H1 (cell line): ENCODE measurements around the gene DNMT1. TPM values are rescaled to one million over a fixed set of nuclear protein-coding genes. Genes with fewer than 3 reads are reported as not detected.

ENCODE experiments used
- CTCF ChIA-PET: fragments of 300-600 bp; sonication (Branson Sonifier 250); formaldehyde crosslinking; loops from one replicate; lab custom pipeline; 2021; ENCODE audit not compliant: partially characterized antibody; lab: Charles Lee
- POLR2A ChIA-PET: fragments of 300-600 bp; sonication (Branson Sonifier 250); formaldehyde crosslinking; loops from one replicate; lab custom pipeline; 2021; ENCODE audit warnings: inconsistent platforms; ENCODE audit not compliant: partially characterized antibody; lab: Charles Lee
- DNase-seq, 2 experiments: peaks; one replicate each; pipeline versions ENCODE4 v3.0.0 to v3.0.0-alpha.2; 2010 to 2022; ENCODE audit warnings: low spot score in 2 of 2, low read depth in 1 of 2, mixed read lengths in 1 of 2
- FAIRE-seq: peaks from 2 replicates; lab custom pipeline; 2011; peaks lifted over from hg19 to GRCh38; lab: Jason Lieb, UNC
- H2AFZ ChIP-seq: 2 replicates; pipeline ENCODE4 v1.8.1; 2012; ENCODE audit warnings: low read length, inconsistent platforms
- H2AK5ac ChIP-seq: 2 replicates; pipeline ENCODE4 v1.6.1; 2013; ENCODE audit warnings: low read depth, low read length
- H2BK120ac ChIP-seq: replicated peaks from 2 replicates; pipeline ENCODE3; 2013; ENCODE audit warnings: low read depth, low read length, inconsistent platforms
- H2BK12ac ChIP-seq: 2 replicates; pipeline ENCODE4 v1.6.1; 2013; ENCODE audit warnings: low read depth, low read length
- H2BK15ac ChIP-seq: 2 replicates; pipeline ENCODE4 v1.6.1; 2013; ENCODE audit warnings: low read length
- H2BK20ac ChIP-seq: 2 replicates; pipeline ENCODE4 v1.6.1; 2013; ENCODE audit warnings: low read length
- H2BK5ac ChIP-seq: 2 replicates; pipeline ENCODE4 v1.6.1; 2013; ENCODE audit warnings: low read depth, low read length
- H3K14ac ChIP-seq: 2 replicates; pipeline ENCODE4 v1.6.1; 2013; ENCODE audit warnings: inconsistent platforms; ENCODE audit not compliant: insufficient read length
- H3K18ac ChIP-seq: 2 replicates; pipeline ENCODE4 v1.6.1; 2013; ENCODE audit warnings: low read length; ENCODE audit errors: extremely low read depth
- H3K23ac ChIP-seq: 2 replicates; pipeline ENCODE4 v1.6.1; 2013; ENCODE audit warnings: inconsistent platforms; ENCODE audit not compliant: insufficient read length
- H3K23me2 ChIP-seq: 2 replicates; pipeline ENCODE4 v1.6.1; 2013; ENCODE audit warnings: low read depth, low read length
- H3K27ac ChIP-seq: 2 replicates; pipeline ENCODE4 v1.6.1; 2011; ENCODE audit warnings: low read depth, low read length, inconsistent platforms
- H3K27me3 ChIP-seq, 4 experiments: replicated peaks in 1 of 4; 1 replicate in 1 of 4; 2 replicates in 3 of 4; pipeline versions ENCODE4 v1.6.1 to v1.8.1; 2011 to 2013; ENCODE audit warnings: low read length in 3 of 4, mild to moderate bottlenecking in 3 of 4, inconsistent platforms in 2 of 4, mixed read lengths in 2 of 4, moderate library complexity in 1 of 4; ENCODE audit not compliant: control insufficient read depth in 3 of 4, insufficient read depth in 3 of 4; ENCODE audit errors: extremely low read depth in 1 of 4
- H3K36me3 ChIP-seq, 4 experiments: 2 replicates each; pipeline versions ENCODE4 v1.6.1 to v1.8.1; 2011 to 2013; ENCODE audit warnings: mild to moderate bottlenecking in 4 of 4, low read length in 3 of 4, moderate library complexity in 2 of 4, control low read depth in 1 of 4, inconsistent platforms in 1 of 4; ENCODE audit not compliant: insufficient read depth in 4 of 4, control insufficient read depth in 2 of 4
- H3K4ac ChIP-seq: replicated peaks from 2 replicates; pipeline ENCODE3; 2013; ENCODE audit warnings: low read length, low read depth, mixed read lengths, inconsistent platforms; ENCODE audit not compliant: insufficient read length
- H3K4me1 ChIP-seq, 4 experiments: replicated peaks in 1 of 4; 1 replicate in 1 of 4; 2 replicates in 3 of 4; pipeline versions ENCODE4 v1.6.1 to v1.8.1; 2011 to 2013; ENCODE audit warnings: low read length in 3 of 4, inconsistent platforms in 2 of 4, mixed read lengths in 1 of 4; ENCODE audit not compliant: insufficient read depth in 4 of 4, control insufficient read depth in 3 of 4
- H3K4me2 ChIP-seq, 2 experiments: 2 replicates each; pipeline versions ENCODE4 v1.6.1 to v1.8.1; 2011 to 2013; ENCODE audit warnings: low read depth in 2 of 2, low read length in 2 of 2, control low read depth in 1 of 2, inconsistent platforms in 1 of 2, mild to moderate bottlenecking in 1 of 2; ENCODE audit not compliant: insufficient read depth in 1 of 2
- H3K4me3 ChIP-seq, 4 experiments: fragments of 200-600, 300-600 bp in 1 of 4; sonication (generic), shearing (Covaris generic), sonication (Bioruptor Twin) in 1 of 4; 2 replicates each; pipeline versions ENCODE4 v1.5.1 to v1.8.1; 2011 to 2016; ENCODE audit warnings: low read length in 4 of 4, low read depth in 3 of 4, control low read depth in 2 of 4, inconsistent platforms in 2 of 4, mild to moderate bottlenecking in 2 of 4, mixed read lengths in 1 of 4, moderate library complexity in 1 of 4; ENCODE audit not compliant: insufficient read depth in 2 of 4; ENCODE audit errors: extremely low read depth in 1 of 4
- H3K56ac ChIP-seq: replicated peaks from 2 replicates; pipeline ENCODE3; 2013; ENCODE audit warnings: low read depth, mild to moderate bottlenecking, mixed read lengths, low read length, inconsistent platforms; ENCODE audit not compliant: insufficient read length
- H3K79me1 ChIP-seq: 2 replicates; pipeline ENCODE4 v1.6.1; 2013; ENCODE audit warnings: low read depth, low read length, control low read depth
- H3K79me2 ChIP-seq, 2 experiments: 2 replicates each; pipeline versions ENCODE4 v1.6.1 to v1.8.1; 2012 to 2013; ENCODE audit warnings: low read length in 2 of 2, mild to moderate bottlenecking in 2 of 2, inconsistent platforms in 1 of 2; ENCODE audit not compliant: insufficient read depth in 2 of 2, control insufficient read depth in 1 of 2
- H3K9ac ChIP-seq, 4 experiments: replicated peaks in 1 of 4; 1 replicate in 1 of 4; 2 replicates in 3 of 4; pipeline versions ENCODE4 v1.6.1 to v1.8.1; 2011 to 2013; ENCODE audit warnings: low read depth in 3 of 4, low read length in 3 of 4, control low read depth in 2 of 4, mild to moderate bottlenecking in 2 of 4, moderate library complexity in 2 of 4, inconsistent platforms in 1 of 4; ENCODE audit errors: extremely low read depth in 1 of 4
- H3K9me3 ChIP-seq, 2 experiments: 2 replicates each; pipeline versions ENCODE4 v1.6.1 to v1.8.1; 2012 to 2013; ENCODE audit warnings: mild to moderate bottlenecking in 2 of 2, moderate library complexity in 2 of 2, control low read depth in 1 of 2, inconsistent platforms in 1 of 2, low read depth in 1 of 2, low read length in 1 of 2, mixed read lengths in 1 of 2; ENCODE audit not compliant: insufficient read depth in 2 of 2
- H4K20me1 ChIP-seq, 2 experiments: replicated peaks in 1 of 2; 2 replicates each; pipeline versions ENCODE3 to v1.8.1; 2011 to 2013; ENCODE audit warnings: inconsistent platforms in 2 of 2, low read length in 2 of 2, mild to moderate bottlenecking in 1 of 2; ENCODE audit not compliant: insufficient read depth in 2 of 2, control insufficient read depth in 1 of 2
- H4K5ac ChIP-seq: 2 replicates; pipeline ENCODE4 v1.6.1; 2013; ENCODE audit warnings: low read length, low read depth, mixed read lengths, inconsistent platforms; ENCODE audit not compliant: insufficient read length
- H4K8ac ChIP-seq: 2 replicates; pipeline ENCODE4 v1.8.0; 2013; ENCODE audit warnings: mild to moderate bottlenecking, moderate library complexity, low read length, inconsistent platforms; ENCODE audit not compliant: insufficient read depth; ENCODE audit errors: extremely low read depth
- H4K91ac ChIP-seq: replicated peaks from 2 replicates; pipeline ENCODE3; 2013; ENCODE audit warnings: low read length, mixed read lengths, inconsistent platforms; ENCODE audit not compliant: insufficient read length
- EGR1 ChIP-seq: IDR thresholded peaks from 2 replicates; pipeline ENCODE4 v1.6.1; 2011; ENCODE audit warnings: low read depth, low read length, borderline replicate concordance
- WGBS, 2 experiments: shearing (Covaris generic) in 1 of 2; methylation state at CpG; one replicate each; pipeline versions ENCODE4 v1.1.6 to v1.1.7; 2013 to 2015; ENCODE audit warnings: low lambda C conversion rate in 2 of 2, mixed read lengths in 2 of 2, inconsistent platforms in 1 of 2, low coverage in 1 of 2, missing lambda C conversion rate in 1 of 2; ENCODE audit not compliant: insufficient replicate concordance in 2 of 2, insufficient coverage in 1 of 2, insufficient read length in 1 of 2; ENCODE audit errors: extremely low coverage in 1 of 2, missing lambda C conversion rate in 1 of 2; 5-methylcytosine and 5-hydroxymethylcytosine counted together
- polyA plus RNA-seq, 7 experiments: library from polyadenylated mRNA; depleted of rRNA in 3 of 7; stranded (reverse) in 5 of 7; unstranded in 2 of 7; fragments of >200 nt in 5 of 7; fragments of 200-250 nt in 2 of 7; gene quantifications; 1 replicate in 5 of 7; 2 replicates in 1 of 7; 4 replicates in 1 of 7; pipeline versions ENCODE4 v1.2.1 to v1.2.3, GENCODE V29; 2011 to 2013; ENCODE audit warnings: missing spikeins in 2 of 7, mixed read lengths in 2 of 7
- total RNA-seq: library from RNA; stranded (reverse); fragmentation: NEBNext Ultra II Directional; extraction: Animal tissue kit (Norgen Biotek cat#: 25700); gene quantifications from 2 replicates; pipeline ENCODE4 v1.2.1, GENCODE V29; 2021

DNMT1 gene
- total and polyA plus RNA-seq, 2 of the 8 experiments (the other 6 are each of a cell fraction or from before 2014, with no cell fraction given) = 101 to 210 TPM

- Histone ChIP-seq H3K56ac (no peak overlapping the region), H2AK5ac (no peak overlapping the region), H3K36me3 (peaks cover 28 to 76% (median 58%) of the 10 kb centered on the region in 4 experiments), H3K4me3 (no peak overlapping the region), H2BK20ac (no peak overlapping the region), H2BK15ac (no peak overlapping the region), H4K91ac (no peak overlapping the region), H3K4me2 (no peak overlapping the region), H3K9me3 (no peaks in the 10 kb centered on the region), H2BK5ac (no peak overlapping the region), H3K27me3 (no peaks in the 10 kb centered on the region), H2BK12ac (no peak overlapping the region), H3K79me1 (no peaks in the 10 kb centered on the region; the same call in 1 of the 2 replicates), H3K9ac (no peak overlapping the region), H3K79me2 (no peaks in the 10 kb centered on the region), H3K4ac (no peak overlapping the region), H4K5ac (no peak overlapping the region), H3K14ac (no peak overlapping the region), H3K18ac (no peak overlapping the region), H4K8ac (no peak overlapping the region), H3K27ac (no peak overlapping the region), H2BK120ac (no peak overlapping the region), H4K20me1 (peaks cover 0 to 3% of the 10 kb centered on the region in 2 experiments), H2AFZ (no peak overlapping the region), H3K23ac (no peak overlapping the region), H3K4me1 (no peaks in the 10 kb centered on the region), H3K23me2 (no peaks in the 10 kb centered on the region)
- DNase-seq = no peak
- no peak for TF ChIP-seq EGR1
- 85% methylated on average over 5 of the region's 5 CpGs; no CpG with 5 or more reads in 1 of the 2 experiments for WGBS, 2 experiments
- FAIRE-seq = no peak
- ChIA-PET POLR2A (no interaction called here), CTCF (interaction anchor here (0.6 to 3.1 kb wide), 8 partner anchors 15 to 93 kb away, joined by 3 to 13 read pairs (median 3); no protein-coding TSS in a partner anchor)
Observed at GRCh38 chr19:10166046-10166445, 28.7 kb downstream of the DNMT1 start.
